K562 (cell line): ENCODE measurements around the gene BEST1. TPM values are rescaled to one million over a fixed set of nuclear protein-coding genes. Genes with fewer than 3 reads are reported as not detected.
A peak's percentile ranks its signal among the peaks of the same experiment; 100 is the strongest.

Experiments
- BMI1 ChIP-seq: fragments of 150-350 bp; IDR thresholded peaks from 2 replicates; pipeline ENCODE4 v1.6.1; 2014; ENCODE audit warnings: low read length
- CBFA2T3 ChIP-seq: fragments of 450-650 bp; IDR thresholded peaks from 2 replicates; pipeline ENCODE4 v1.6.1; 2017
- CBFB ChIP-seq: sonication (generic); formaldehyde crosslinking; IDR thresholded peaks from 2 replicates; pipeline ENCODE4 v1.4.0; 2020; ENCODE audit warnings: mild to moderate bottlenecking, missing genetic modification reagents
- CBX3 ChIP-seq, 2 experiments: IDR thresholded peaks; 1 replicate in 1 of 2; 2 replicates in 1 of 2; pipeline ENCODE4 v1.6.1; 2012; ENCODE audit warnings: inconsistent platforms in 2 of 2, low read length in 2 of 2, borderline replicate concordance in 1 of 2, control low read depth in 1 of 2
- CEBPG ChIP-seq, 3 experiments: fragments of 200-800 bp in 1 of 3; sonication (Bioruptor generic) in 1 of 3; sonication (generic) in 1 of 3; formaldehyde crosslinking in 1 of 3; IDR thresholded peaks in 2 of 3; conservative IDR thresholded peaks in 1 of 3; 2 replicates each; pipeline versions ENCODE4 v1.6.1 to v1.8.0; 2016 to 2022; ENCODE audit warnings: missing compliant biosample characterization in 2 of 3, missing genetic modification characterization in 2 of 3, mild to moderate bottlenecking in 1 of 3, missing genetic modification reagents in 1 of 3
- FOSL1 ChIP-seq: fragments of 200-800 bp; sonication (Bioruptor generic); conservative IDR thresholded peaks from 2 replicates; pipeline ENCODE4 v1.6.1; 2016; ENCODE audit warnings: missing genetic modification characterization, missing compliant biosample characterization
- HIVEP1 ChIP-seq: fragments of 250-450 bp; sonication (Bioruptor Pico); IDR thresholded peaks from 2 replicates; pipeline ENCODE4 v1.4.0; 2020; ENCODE audit warnings: mild to moderate bottlenecking
- MAFK ChIP-seq: IDR thresholded peaks from 2 replicates; pipeline ENCODE4 v1.6.1; 2011; ENCODE audit warnings: low read length, improper control_type of control experiment
- MCM2 ChIP-seq: fragments of 450-650 bp; IDR thresholded peaks from 2 replicates; pipeline ENCODE4 v1.6.1; 2017; ENCODE audit warnings: low read depth, mild to moderate bottlenecking
- NFATC3 ChIP-seq: fragments of 450-650 bp; IDR thresholded peaks from 2 replicates; pipeline ENCODE4 v1.6.1; 2017; ENCODE audit warnings: mild to moderate bottlenecking
- NR1H2 ChIP-seq: sonication (generic); formaldehyde crosslinking; IDR thresholded peaks from 2 replicates; pipeline ENCODE4 v1.4.0; 2020; ENCODE audit warnings: mild to moderate bottlenecking, missing genetic modification reagents
- PHB ChIP-seq: fragments of 250-450 bp; sonication (Bioruptor Pico); IDR thresholded peaks from 2 replicates; pipeline ENCODE4 v1.5.0; 2021
- PML ChIP-seq: IDR thresholded peaks from 2 replicates; pipeline ENCODE4 v1.6.1; 2012; ENCODE audit warnings: low read length, inconsistent platforms
- POLR2B ChIP-seq: fragments of 450-650 bp; IDR thresholded peaks from 2 replicates; pipeline ENCODE4 v1.6.1; 2018; ENCODE audit warnings: low read depth; ENCODE audit not compliant: partially characterized antibody
- POLR3A ChIP-seq: IDR thresholded peaks from 2 replicates; pipeline ENCODE4 v1.6.1; 2011; ENCODE audit warnings: borderline replicate concordance, mild to moderate bottlenecking, moderate library complexity; ENCODE audit not compliant: insufficient read length, insufficient read depth; ENCODE audit errors: extremely low read depth
- RAD51 ChIP-seq: fragments of 450-650 bp; IDR thresholded peaks from 2 replicates; pipeline ENCODE4 v1.7.1; 2016; ENCODE audit warnings: low read depth, mild to moderate bottlenecking, borderline replicate concordance
- SMARCC2 ChIP-seq: fragments of 450-650 bp; IDR thresholded peaks from 2 replicates; pipeline ENCODE4 v1.6.1; 2017; ENCODE audit warnings: antibody characterized with exemption, moderate library complexity, mild to moderate bottlenecking, low read depth
- SNRNP70 ChIP-seq: fragments of 200-400 bp; formaldehyde crosslinking; optimal IDR thresholded peaks from 2 replicates; pipeline ENCODE3; 2017; ENCODE audit warnings: low read depth, low read length
- SOX6 ChIP-seq: fragments of 450-650 bp; IDR thresholded peaks from 2 replicates; pipeline ENCODE4 v1.6.1; 2014; ENCODE audit warnings: mild to moderate bottlenecking
- SRF ChIP-seq, 2 experiments: fragments of 250-450, 450-650 bp in 1 of 2; sonication (Bioruptor Pico) in 1 of 2; sonication (generic) in 1 of 2; formaldehyde crosslinking; IDR thresholded peaks; 2 replicates each; pipeline versions ENCODE4 v1.5.0 to v1.5.1; 2020 to 2022; ENCODE audit warnings: mild to moderate bottlenecking in 1 of 2, missing genetic modification reagents in 1 of 2
- TBL1XR1 ChIP-seq, 2 experiments: IDR thresholded peaks; 2 replicates each; pipeline ENCODE4 v1.6.1; 2012; ENCODE audit warnings: improper control_type of control experiment in 2 of 2, low read length in 2 of 2, mild to moderate bottlenecking in 1 of 2
- ZC3H8 ChIP-seq: fragments of 450-650 bp; IDR thresholded peaks from 2 replicates; pipeline ENCODE4 v1.6.1; 2017
- ZNF140 ChIP-seq: fragments of 250-450 bp; sonication (Bioruptor Pico); IDR thresholded peaks from 2 replicates; pipeline ENCODE4 v1.8.0; 2021; ENCODE audit warnings: moderate library complexity, mild to moderate bottlenecking, inconsistent platforms
- ZNF507 ChIP-seq: conservative IDR thresholded peaks from 2 replicates; pipeline ENCODE4 v1.6.1; 2017; ENCODE audit warnings: missing genetic modification characterization, missing compliant biosample characterization
- ZNF561 ChIP-seq: fragments of 450-650 bp; formaldehyde crosslinking; conservative IDR thresholded peaks from 2 replicates; pipeline ENCODE4 v1.4.0; 2020; ENCODE audit warnings: mild to moderate bottlenecking, moderate library complexity
- ZNF589 ChIP-seq: fragments of 200-800 bp; sonication (Bioruptor generic); IDR thresholded peaks from 2 replicates; pipeline ENCODE4 v1.6.1; 2016; ENCODE audit warnings: low read depth, missing genetic modification characterization, missing compliant biosample characterization
- ZNF77 ChIP-seq: fragments of 250-450 bp; sonication (Bioruptor Pico); IDR thresholded peaks from 2 replicates; pipeline ENCODE4 v1.5.0; 2020
- ZNF785 ChIP-seq: fragments of 250-450 bp; sonication (Bioruptor Pico); IDR thresholded peaks from 2 replicates; pipeline ENCODE4 v1.4.0; 2020; ENCODE audit warnings: mild to moderate bottlenecking
- polyA plus RNA-seq, 8 experiments: library from polyadenylated mRNA; depleted of rRNA in 4 of 8; stranded (reverse) in 5 of 8; unstranded in 3 of 8; fragments of >200 nt; fragmentation: Nextera tagmentation in 2 of 8; fragmentation: Illumina TruSeq in 1 of 8; extraction: Ambion mirVana in 2 of 8; extraction: Trizol in 1 of 8; gene quantifications; 2 replicates each; pipeline versions ENCODE4 v1.2.1 to v1.2.3, GENCODE V29; 2011 to 2014; ENCODE audit warnings: inconsistent platforms in 1 of 8, missing spikeins in 1 of 8
- total RNA-seq, 7 experiments: library from RNA; depleted of rRNA in 6 of 7; stranded (reverse); fragments of >200 nt in 6 of 7; fragmentation: Illumina TruSeq in 2 of 7; extraction: Trizol in 2 of 7; gene quantifications; 2 replicates each; pipeline versions ENCODE4 v1.2.1 to v1.2.3, GENCODE V29; 2011 to 2021; ENCODE audit warnings: low replicate concordance in 1 of 7
- TF ChIP-seq, protein P1 (sequence below): sonication (generic); formaldehyde crosslinking; IDR thresholded peaks from 2 replicates; pipeline ENCODE4 v1.8.0; 2022; ENCODE audit warnings: missing genetic modification reagents, mild to moderate bottlenecking, moderate library complexity, borderline replicate concordance
- TF ChIP-seq, protein P2 (sequence below), 2 experiments: fragments of 450-650 bp; conservative IDR thresholded peaks; 2 replicates each; pipeline ENCODE4 v1.6.1; 2017; ENCODE audit warnings: mild to moderate bottlenecking in 2 of 2, moderate library complexity in 2 of 2
- TF ChIP-seq, protein P3 (sequence below): fragments of 250-450 bp; sonication (Bioruptor Pico); IDR thresholded peaks from 2 replicates; pipeline ENCODE4 v1.8.0; 2022; ENCODE audit warnings: moderate library complexity, mild to moderate bottlenecking, inconsistent platforms

The BEST1 gene
- total and polyA plus RNA-seq, 9 of the 15 experiments (the other 6 are each of a cell fraction or from before 2014, with no cell fraction given): 0.07 to 1.3 (median 0.40) TPM

DNA sequence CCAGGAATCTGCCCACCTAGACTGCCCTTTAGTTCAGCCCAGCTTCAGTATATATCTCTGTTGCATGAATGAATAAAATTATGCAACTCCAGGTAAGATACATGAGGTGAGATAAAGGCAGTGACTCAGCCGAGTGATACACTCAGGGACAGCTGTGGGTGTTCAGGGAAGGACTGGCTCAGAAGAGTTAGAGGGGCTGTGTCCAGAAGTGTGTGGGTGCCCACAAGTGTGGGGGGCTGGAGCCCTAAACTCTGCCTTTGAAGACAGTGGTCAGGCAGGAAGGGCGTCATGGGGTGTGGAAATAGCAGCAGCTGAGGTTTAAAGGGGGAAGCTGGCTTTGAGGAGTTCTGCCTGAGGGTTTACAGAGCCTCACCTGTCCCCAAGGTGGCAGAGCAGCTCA, 9.0 kb downstream of the BEST1 start (continued):
- TF ChIP-seq PML (no peak), ZNF77 (no peak), ZNF140 (CRISPR knock-in tag) (no peak), CEBPG (CRISPR knock-in tag; IDR thresholded peaks at IDR 0.05) (peak; percentile 83), CEBPG (tag; conservative IDR thresholded peaks at IDR 0.05 in 1 of 2, IDR thresholded peaks at IDR 0.05 in 1 of 2) (peak in 1 of 2 experiments; percentile 76; a peak in 2 of 4 replicates), HIVEP1 (no peak), CBX3 (IDR thresholded peaks at IDR 0.05; ENCODE audit: borderline replicate concordance in 1 of 2, low read length in 2 of 2) (no peak), ZNF561 (CRISPR knock-in tag) (no peak), ZNF507 (tag) (no peak), MCM2 (no peak), ZNF785 (CRISPR knock-in tag) (no peak), ZNF589 (CRISPR knock-in tag) (no peak), SNRNP70 (no peak), SRF (CRISPR knock-in tag; IDR thresholded peaks at IDR 0.05) (no peak), PHB (no peak), BMI1 (no peak), MAFK (no peak), ZC3H8 (no peak), POLR3A (no peak), NR1H2 (CRISPR knock-in tag) (no peak), POLR2B (no peak), TBL1XR1 (IDR thresholded peaks at IDR 0.05; ENCODE audit: low read length in 2 of 2) (no peak), SOX6 (0 out of 2 replicates have a peak, but pooled peaks have one; percentile 14), CBFB (CRISPR knock-in tag) (no peak), RAD51 (no peak), NFATC3 (no peak), CBFA2T3 (no peak), FOSL1 (tag) (peak; percentile 62; the same call in 1 of the 2 replicates), SMARCC2 (0 out of 2 replicates have a peak, but pooled peaks have one; percentile 37)
- TF ChIP-seq, protein P1, sequence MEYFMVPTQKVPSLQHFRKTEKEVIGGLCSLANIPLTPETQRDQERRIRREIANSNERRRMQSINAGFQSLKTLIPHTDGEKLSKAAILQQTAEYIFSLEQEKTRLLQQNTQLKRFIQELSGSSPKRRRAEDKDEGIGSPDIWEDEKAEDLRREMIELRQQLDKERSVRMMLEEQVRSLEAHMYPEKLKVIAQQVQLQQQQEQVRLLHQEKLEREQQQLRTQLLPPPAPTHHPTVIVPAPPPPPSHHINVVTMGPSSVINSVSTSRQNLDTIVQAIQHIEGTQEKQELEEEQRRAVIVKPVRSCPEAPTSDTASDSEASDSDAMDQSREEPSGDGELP (CRISPR knock-in tag): peak; percentile 48; the same call in 1 of the 2 replicates
- TF ChIP-seq, protein P2, sequence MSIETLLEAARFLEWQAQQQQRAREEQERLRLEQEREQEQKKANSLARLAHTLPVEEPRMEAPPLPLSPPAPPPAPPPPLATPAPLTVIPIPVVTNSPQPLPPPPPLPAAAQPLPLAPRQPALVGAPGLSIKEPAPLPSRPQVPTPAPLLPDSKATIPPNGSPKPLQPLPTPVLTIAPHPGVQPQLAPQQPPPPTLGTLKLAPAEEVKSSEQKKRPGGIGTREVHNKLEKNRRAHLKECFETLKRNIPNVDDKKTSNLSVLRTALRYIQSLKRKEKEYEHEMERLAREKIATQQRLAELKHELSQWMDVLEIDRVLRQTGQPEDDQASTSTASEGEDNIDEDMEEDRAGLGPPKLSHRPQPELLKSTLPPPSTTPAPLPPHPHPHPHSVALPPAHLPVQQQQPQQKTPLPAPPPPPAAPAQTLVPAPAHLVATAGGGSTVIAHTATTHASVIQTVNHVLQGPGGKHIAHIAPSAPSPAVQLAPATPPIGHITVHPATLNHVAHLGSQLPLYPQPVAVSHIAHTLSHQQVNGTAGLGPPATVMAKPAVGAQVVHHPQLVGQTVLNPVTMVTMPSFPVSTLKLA (conservative IDR thresholded peaks at IDR 0.05): 0 out of 4 replicates have a peak, but pooled peaks of 1 of the 2 experiments have one; percentile 25
- TF ChIP-seq, protein P3, sequence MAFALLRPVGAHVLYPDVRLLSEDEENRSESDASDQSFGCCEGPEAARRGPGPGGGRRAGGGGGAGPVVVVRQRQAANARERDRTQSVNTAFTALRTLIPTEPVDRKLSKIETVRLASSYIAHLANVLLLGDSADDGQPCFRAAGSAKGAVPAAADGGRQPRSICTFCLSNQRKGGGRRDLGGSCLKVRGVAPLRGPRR (CRISPR knock-in tag): no peak
